Activated CD8-positive, alpha-beta memory T cell treated with anti-CD3 and anti-CD28 coated beads for 4 hours (primary cell): ENCODE measurements around the gene ZBTB1.

Experiments
- DNase-seq, 2 donors: peaks; one replicate each; pipeline ENCODE4 v3.0.0-alpha.2; 2020; ENCODE audit warnings: low read depth in 2 of 2

The ZBTB1 gene

DNA sequence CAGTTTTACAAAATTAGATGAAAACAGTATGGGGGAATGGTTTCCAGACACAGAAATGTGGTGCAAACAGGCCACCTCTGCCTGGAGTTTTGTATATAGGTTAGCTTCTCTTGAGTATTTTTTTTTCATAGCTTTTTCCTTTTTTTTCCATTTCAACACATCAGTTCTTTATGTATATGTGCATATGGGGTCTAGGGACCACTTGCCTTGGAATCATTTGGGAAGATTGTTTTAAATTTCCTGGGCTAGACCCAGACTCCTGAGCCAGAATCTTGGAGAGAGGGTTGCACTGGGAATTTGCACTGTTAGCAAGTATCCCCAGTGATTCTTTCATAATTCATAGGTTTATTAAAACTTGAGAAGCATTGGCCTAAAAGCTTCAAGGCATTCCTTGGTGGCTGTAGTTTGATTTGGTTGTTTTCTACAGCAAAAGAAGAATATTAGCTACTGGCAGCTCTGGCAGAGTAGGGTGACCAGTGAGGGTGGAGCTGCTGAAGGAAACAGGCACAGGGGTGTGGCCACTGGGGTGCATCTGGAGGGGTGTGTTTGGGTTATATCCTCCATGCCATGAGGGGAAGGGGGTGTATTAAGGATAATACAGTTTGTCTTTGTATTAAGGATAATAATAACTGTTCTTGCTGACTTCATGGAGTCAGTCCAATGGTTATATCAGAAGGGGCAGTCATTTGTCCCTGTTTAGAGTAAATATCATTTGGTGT, 68.0 kb downstream of the ZBTB1 start:
- no peak for DNase-seq

DNA sequence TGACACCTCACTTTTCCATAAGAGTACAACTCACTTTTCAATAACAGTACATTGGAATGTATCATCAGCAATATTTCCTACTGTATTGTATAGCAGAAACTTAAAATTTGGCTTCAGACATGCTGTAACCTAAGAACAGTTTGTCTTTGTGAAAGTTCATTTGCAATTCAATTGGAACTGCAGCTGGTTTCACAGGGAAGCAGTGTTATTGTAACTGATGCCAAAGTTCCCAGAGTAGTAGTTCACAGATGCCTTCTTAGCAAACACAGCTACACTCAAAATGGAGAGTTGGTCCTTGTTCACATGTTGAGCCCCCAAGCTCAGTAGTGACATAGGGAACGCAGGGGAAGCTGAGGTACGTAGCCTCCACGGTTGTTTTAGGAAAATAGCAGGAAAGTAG, 68.5 kb downstream of the ZBTB1 start:
- DNase-seq, result no peak
